T-helper 2 cell treated with Interferon-gamma antibody and Interleukin-4, amounts not matched to agents 5 μg/mL and 100 μg/mL, for 36 hours (primary cell): Measurements from ENCODE around the gene ZNF334.

ENCODE experiments used
- DNase-seq: peaks from one replicate; pipeline ENCODE4 v3.0.0; 2021; ENCODE audit warnings: low spot score
- H3K27ac Mint-ChIP-seq: one replicate; pipeline ENCODE4 v1.8.0; 2021; ENCODE audit warnings: mild to moderate bottlenecking, mixed read lengths
- H3K27me3 Mint-ChIP-seq: one replicate; pipeline ENCODE4 v1.8.0; 2021; ENCODE audit warnings: low read depth, mixed read lengths
- H3K36me3 Mint-ChIP-seq: one replicate; pipeline ENCODE4 v1.8.0; 2021; ENCODE audit warnings: low read depth, mixed read lengths
- H3K4me1 Mint-ChIP-seq: one replicate; pipeline ENCODE4 v1.8.0; 2021; ENCODE audit warnings: low read depth, mixed read lengths
- H3K4me3 Mint-ChIP-seq: one replicate; pipeline ENCODE4 v1.8.0; 2022; ENCODE audit warnings: mild to moderate bottlenecking, moderate library complexity, mixed read lengths
- H3K9me3 Mint-ChIP-seq: one replicate; pipeline ENCODE4 v1.8.0; 2021; ENCODE audit warnings: mixed read lengths

ZNF334 gene

GRCh38 chr20:46551522-46552381, 38.4 kb upstream of the ZNF334 start:
- no peaks in the 10 kb centered on the region for H3K9me3 Mint-ChIP-seq
- H3K27ac Mint-ChIP-seq = peak overlapping the region; percentile 79
- no peak for DNase-seq
- peaks cover 45% of the 10 kb centered on the region for H3K4me1 Mint-ChIP-seq
- no peaks in the 10 kb centered on the region for H3K27me3 Mint-ChIP-seq
- H3K36me3 Mint-ChIP-seq = no peaks in the 10 kb centered on the region
- H3K4me3 Mint-ChIP-seq = peak overlapping the region; percentile 74

DNA sequence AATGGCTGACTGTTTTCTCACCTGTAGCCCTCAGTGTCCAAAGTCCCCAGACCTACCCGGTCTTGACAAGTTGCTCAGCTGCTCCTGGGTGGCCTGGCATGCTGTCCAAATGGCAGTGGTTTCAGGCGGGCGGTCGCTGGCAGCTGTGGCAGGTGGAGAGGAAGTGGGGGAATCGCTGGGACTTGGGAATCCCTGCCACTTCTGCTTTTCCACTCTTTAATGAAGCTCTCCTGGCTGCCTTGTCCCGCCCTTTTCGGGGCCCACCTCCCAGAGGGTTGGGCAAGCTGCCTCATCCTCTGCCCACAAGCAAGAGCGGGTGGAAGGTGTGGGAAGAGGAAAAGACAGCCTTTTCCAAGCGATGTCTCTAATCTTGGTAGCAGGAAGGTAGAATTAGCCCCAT, 37.1 kb upstream of the ZNF334 start, which contains the start of gene OCSTAMP:
TSS of gene OCSTAMP (minus strand) at position 194 of the 400 bp plus-strand sequence. CDS start at position 100, 94 bp downstream.
- H3K27me3 Mint-ChIP-seq = no peaks in the 10 kb centered on the region

DNA sequence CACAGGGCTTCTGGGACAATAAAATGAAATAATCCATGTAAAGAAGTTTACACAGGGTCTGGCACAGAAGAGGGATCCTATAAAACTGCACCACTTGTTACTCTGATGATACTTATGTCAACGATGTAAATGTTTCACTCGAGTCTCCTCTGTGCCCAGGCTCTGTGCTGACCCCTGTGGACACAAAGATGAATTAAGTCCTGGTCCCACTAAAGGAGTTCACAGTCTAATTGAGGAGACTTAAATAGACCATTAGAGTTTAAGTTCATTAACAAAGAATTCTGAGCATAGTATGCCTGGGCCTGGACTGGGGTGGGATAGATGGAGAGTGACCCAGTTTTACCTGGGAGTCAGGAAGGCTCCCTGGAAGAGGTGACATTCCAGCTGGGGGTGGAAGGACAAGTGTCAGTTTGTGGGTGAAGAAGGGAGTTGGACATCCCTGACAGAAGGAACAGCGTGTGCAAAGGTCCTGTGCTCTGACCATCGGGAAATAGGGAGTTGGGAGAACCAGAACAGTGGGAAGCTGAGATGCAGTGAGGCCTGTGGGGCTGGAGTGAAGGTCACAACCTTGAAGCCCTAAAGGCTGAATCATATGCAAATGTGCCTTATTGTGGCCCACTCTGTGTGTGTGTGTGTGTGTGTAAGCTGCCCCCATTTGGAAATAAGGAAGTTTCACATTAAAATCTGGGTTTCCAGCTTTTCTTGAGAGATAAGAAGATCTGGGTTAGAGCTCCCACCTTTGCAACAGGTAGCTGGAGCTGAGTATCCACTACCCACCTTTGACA, 36.0 kb upstream of the ZNF334 start:
- Mint-ChIP-seq H3K27ac (no peak overlapping the region), H3K4me3 (no peak overlapping the region), H3K27me3 (no peaks in the 10 kb centered on the region), H3K36me3 (no peaks in the 10 kb centered on the region), H3K4me1 (peaks cover 41% of the 10 kb centered on the region), H3K9me3 (no peaks in the 10 kb centered on the region)
- no peak for DNase-seq

More for the DNA sequence above, 37.1 kb upstream of the ZNF334 start, which contains the start of gene OCSTAMP:
- Mint-ChIP-seq H3K9me3 (no peaks in the 10 kb centered on the region), H3K36me3 (no peaks in the 10 kb centered on the region), H3K4me3 (no peak within 1 kb of the TSS), H3K4me1 (peaks cover 44% of the 10 kb centered on the region), H3K27ac (no peak within 1 kb of the TSS)
- DNase-seq = no peak

DNA sequence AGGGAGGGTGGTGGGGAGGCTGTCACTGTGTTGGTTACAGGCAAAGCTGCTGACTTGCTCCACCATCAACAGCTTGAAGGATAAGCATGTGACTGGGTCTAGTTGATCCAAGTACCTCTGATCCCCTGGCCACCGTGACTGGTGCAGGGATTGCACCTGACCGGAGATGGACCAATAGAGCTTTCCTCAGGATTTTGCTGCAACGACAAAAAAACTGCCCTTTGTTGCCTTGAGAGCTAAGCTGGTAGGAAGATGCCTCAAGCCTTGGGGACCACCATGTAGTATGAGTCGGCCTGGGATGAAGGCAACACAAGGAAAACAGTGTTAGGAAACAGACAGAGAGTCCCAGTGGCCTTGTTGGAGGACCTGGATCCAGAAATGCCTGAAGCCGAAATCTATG, 35.3 kb upstream of the ZNF334 start:
- Mint-ChIP-seq H3K4me1 (peaks cover 41% of the 10 kb centered on the region), H3K27me3 (no peaks in the 10 kb centered on the region), H3K36me3 (no peaks in the 10 kb centered on the region), H3K27ac (no peak overlapping the region), H3K4me3 (no peak overlapping the region), H3K9me3 (no peaks in the 10 kb centered on the region)
- no peak for DNase-seq

GRCh38 chr20:46547995-46548394, 34.6 kb upstream of the ZNF334 start:
- no peak for DNase-seq
- no peak overlapping the region for H3K27ac Mint-ChIP-seq
- no peaks in the 10 kb centered on the region for H3K36me3 Mint-ChIP-seq
- no peaks in the 10 kb centered on the region for H3K27me3 Mint-ChIP-seq
- peaks cover 38% of the 10 kb centered on the region for H3K4me1 Mint-ChIP-seq
- H3K9me3 Mint-ChIP-seq = no peaks in the 10 kb centered on the region
- no peak overlapping the region for H3K4me3 Mint-ChIP-seq

DNA sequence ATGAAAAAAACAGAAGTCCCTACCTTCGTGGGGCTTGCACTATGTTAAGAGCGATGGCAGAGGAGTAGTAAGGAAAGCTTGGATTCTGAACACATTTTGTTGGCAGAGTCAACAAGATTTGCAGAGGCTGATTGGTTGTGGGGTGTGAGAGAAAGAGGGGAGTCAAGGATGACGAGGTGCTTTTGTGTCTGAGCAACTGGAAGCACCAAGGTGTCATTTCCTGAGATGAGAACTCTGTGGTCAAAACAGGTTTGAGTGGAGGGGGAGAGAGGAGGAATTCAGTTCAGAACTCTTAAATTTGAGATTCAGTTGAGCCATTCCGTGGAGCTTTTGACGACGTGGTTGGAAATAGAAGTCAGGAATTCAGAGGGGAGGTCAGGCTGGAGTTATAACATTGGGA, 33.6 kb upstream of the ZNF334 start:
- H3K4me1 Mint-ChIP-seq = peaks cover 30% of the 10 kb centered on the region
- H3K27me3 Mint-ChIP-seq = no peaks in the 10 kb centered on the region
- no peaks in the 10 kb centered on the region for H3K36me3 Mint-ChIP-seq
- no peak for DNase-seq
- H3K9me3 Mint-ChIP-seq = no peaks in the 10 kb centered on the region
- no peak overlapping the region for H3K27ac Mint-ChIP-seq
- H3K4me3 Mint-ChIP-seq = no peak overlapping the region

- DNase-seq = no peak
- no peak overlapping the region for H3K4me3 Mint-ChIP-seq
- no peaks in the 10 kb centered on the region for H3K27me3 Mint-ChIP-seq
- H3K9me3 Mint-ChIP-seq = no peaks in the 10 kb centered on the region
- peaks cover 27% of the 10 kb centered on the region for H3K4me1 Mint-ChIP-seq
- no peak overlapping the region for H3K27ac Mint-ChIP-seq
- H3K36me3 Mint-ChIP-seq = no peaks in the 10 kb centered on the region
These were observed 32.9 kb upstream of the ZNF334 start for GRCh38 chr20:46546298-46546697.

GRCh38 chr20:46545827-46546138, 32.4 kb upstream of the ZNF334 start:
- no peaks in the 10 kb centered on the region for H3K9me3 Mint-ChIP-seq
- no peaks in the 10 kb centered on the region for H3K27me3 Mint-ChIP-seq
- H3K27ac Mint-ChIP-seq = peak overlapping the region; percentile 88

DNA sequence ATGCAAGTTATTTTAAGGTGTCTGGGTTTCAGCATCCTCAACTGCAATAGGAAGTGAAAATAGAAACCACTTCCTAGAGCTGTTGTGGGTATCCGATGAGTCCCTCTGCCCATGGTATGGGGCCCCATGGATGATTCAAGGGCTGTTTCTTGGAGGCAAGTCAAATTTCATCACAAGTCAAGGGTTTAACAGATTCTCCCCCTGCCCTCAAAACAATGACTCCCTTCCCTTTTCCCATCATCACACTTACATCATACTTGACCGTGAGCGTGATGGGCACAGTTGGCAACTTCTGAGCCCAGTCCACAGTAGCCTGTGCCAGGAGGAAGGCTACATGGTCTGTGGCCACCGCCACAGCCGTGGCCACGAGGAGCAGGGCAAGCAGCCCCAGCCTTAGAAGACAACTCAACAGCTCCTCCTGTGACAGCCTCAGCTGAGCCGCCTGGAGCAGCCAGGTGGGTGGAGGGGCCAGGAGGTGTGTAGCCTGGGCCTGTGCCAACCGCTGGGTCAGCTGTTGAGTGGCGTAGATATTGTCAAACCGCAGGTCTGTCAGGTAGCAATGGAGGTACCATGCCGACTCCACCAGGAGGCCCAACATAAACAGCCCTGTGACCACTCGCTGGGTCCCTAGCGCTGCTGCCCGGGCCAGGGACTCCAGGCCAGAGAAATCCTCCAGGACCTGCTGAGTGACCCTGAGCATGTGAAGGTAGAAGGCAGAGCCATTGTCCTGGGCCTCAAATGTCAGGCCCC, 31.9 kb upstream of the ZNF334 start:
- H3K4me3 Mint-ChIP-seq = peak overlapping the region; percentile 74
- peak overlapping the region; percentile 88 for H3K27ac Mint-ChIP-seq
- H3K27me3 Mint-ChIP-seq = peaks cover 3% of the 10 kb centered on the region
- H3K9me3 Mint-ChIP-seq = no peaks in the 10 kb centered on the region
- H3K4me1 Mint-ChIP-seq = peaks cover 20% of the 10 kb centered on the region
- no peaks in the 10 kb centered on the region for H3K36me3 Mint-ChIP-seq
- peak; percentile 74 for DNase-seq

More at GRCh38 chr20:46545827-46546138, 32.4 kb upstream of the ZNF334 start:
- H3K4me3 Mint-ChIP-seq = peak overlapping the region; percentile 39
- no peak for DNase-seq
- peaks cover 24% of the 10 kb centered on the region for H3K4me1 Mint-ChIP-seq
- no peaks in the 10 kb centered on the region for H3K36me3 Mint-ChIP-seq

GRCh38 chr20:46544576-46544975, 31.2 kb upstream of the ZNF334 start:
- peaks cover 4% of the 10 kb centered on the region for H3K27me3 Mint-ChIP-seq
- H3K4me3 Mint-ChIP-seq = peak overlapping the region; percentile 74
- H3K9me3 Mint-ChIP-seq = no peaks in the 10 kb centered on the region
- peaks cover 19% of the 10 kb centered on the region for H3K4me1 Mint-ChIP-seq
- no peaks in the 10 kb centered on the region for H3K36me3 Mint-ChIP-seq
- H3K27ac Mint-ChIP-seq = no peak overlapping the region
- no peak for DNase-seq

- Mint-ChIP-seq H3K36me3 (no peaks in the 10 kb centered on the region), H3K27ac (no peak overlapping the region), H3K9me3 (no peaks in the 10 kb centered on the region), H3K4me3 (no peak overlapping the region), H3K27me3 (peaks cover 10% of the 10 kb centered on the region), H3K4me1 (peaks cover 24% of the 10 kb centered on the region)
- DNase-seq = no peak
These were observed 30.6 kb upstream of the ZNF334 start for GRCh38 chr20:46543959-46544358.

GRCh38 chr20:46543033-46543432, 29.7 kb upstream of the ZNF334 start:
- H3K4me3 Mint-ChIP-seq = no peak overlapping the region
- no peak for DNase-seq
- H3K9me3 Mint-ChIP-seq = no peaks in the 10 kb centered on the region
- no peaks in the 10 kb centered on the region for H3K36me3 Mint-ChIP-seq
- no peak overlapping the region for H3K27ac Mint-ChIP-seq
- peaks cover 24% of the 10 kb centered on the region for H3K4me1 Mint-ChIP-seq
- H3K27me3 Mint-ChIP-seq = peaks cover 15% of the 10 kb centered on the region

GRCh38 chr20:46541229-46541935, 28.0 kb upstream of the ZNF334 start:
- H3K27ac Mint-ChIP-seq = no peak overlapping the region
- H3K4me1 Mint-ChIP-seq = peaks cover 24% of the 10 kb centered on the region
- no peaks in the 10 kb centered on the region for H3K9me3 Mint-ChIP-seq

More at GRCh38 chr20:46541229-46541935, 28.0 kb upstream of the ZNF334 start:
- Mint-ChIP-seq H3K36me3 (no peaks in the 10 kb centered on the region), H3K27me3 (peaks cover 19% of the 10 kb centered on the region), H3K4me3 (no peak overlapping the region)
- DNase-seq = no peak
